ENCODE data around the gene ALDH1B1.

Gene ALDH1B1

DNA sequence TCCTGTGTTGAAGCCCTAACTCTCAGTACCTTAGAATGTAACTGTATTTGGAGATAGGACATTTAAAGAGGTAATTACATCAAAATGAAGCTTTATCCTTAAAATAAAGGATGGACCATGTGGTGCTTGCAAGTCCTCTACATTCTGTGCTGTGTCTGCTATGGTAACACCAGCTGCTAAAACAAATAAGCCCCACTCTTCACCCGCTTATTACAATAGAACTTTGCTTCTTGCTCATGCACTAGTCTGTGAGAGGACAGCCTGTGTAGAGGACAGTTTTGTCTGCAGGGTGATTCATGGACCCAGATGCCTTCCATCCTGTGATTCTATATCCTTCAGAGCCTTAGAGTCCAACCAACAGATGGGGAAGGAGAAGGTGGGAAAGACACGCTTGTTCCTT lies 44.2 kb downstream of the ALDH1B1 start:
- H2BK15ac ChIP-seq (ENCODE audit: low read length) = no peak overlapping the region
- H3K27ac ChIP-seq (replicated peaks; ENCODE audit: low read length) = no peak overlapping the region
- H2BK5ac ChIP-seq (ENCODE audit: low read length) = no peak overlapping the region
- no peaks in the 10 kb centered on the region for H3K27me3 ChIP-seq (ENCODE audit: control insufficient read depth in 3 of 3, insufficient read depth in 3 of 3, low read depth in 1 of 3, low read length in 3 of 3)
- no peaks in the 10 kb centered on the region for H3K79me1 ChIP-seq (ENCODE audit: low read depth, low read length)
- H3K4me1 ChIP-seq (ENCODE audit: control insufficient read depth in 2 of 2, insufficient read depth in 1 of 2, low read depth in 1 of 2, low read length in 2 of 2) = no peaks in the 10 kb centered on the region
- H3K9me3 ChIP-seq (replicated peaks in 1 of 2; ENCODE audit: control insufficient read depth in 2 of 2, insufficient read depth in 1 of 2, low read depth in 1 of 2, low read length in 2 of 2) = peaks cover 0 to 11% of the 10 kb centered on the region in 2 donors
- H3K23ac ChIP-seq (ENCODE audit: low read depth, low read length, poor library complexity) = no peak overlapping the region
- no peak overlapping the region for H3K4me3 ChIP-seq (ENCODE audit: low read length in 2 of 2)
- no peak overlapping the region for H3K4ac ChIP-seq (ENCODE audit: low read length)
- no peak overlapping the region for H3K14ac ChIP-seq (ENCODE audit: low read length)
- H3K18ac ChIP-seq (ENCODE audit: low read length) = no peak overlapping the region
- WGBS, 2 donors (ENCODE audit: extremely low coverage in 2 of 2, insufficient read length in 2 of 2, insufficient replicate concordance in 1 of 2) = no CpG with 5 or more reads among the region's 2 CpGs
- H4K91ac ChIP-seq (ENCODE audit: low read depth, low read length, poor library complexity) = no peak overlapping the region
- no peak overlapping the region for H2BK120ac ChIP-seq (ENCODE audit: low read depth, low read length)
- no peak overlapping the region for H4K8ac ChIP-seq (ENCODE audit: low read depth, low read length)
- H2BK12ac ChIP-seq (ENCODE audit: low read length) = no peak overlapping the region
- DNase-seq (ENCODE audit: low spot score) = no peak
- H3K4me2 ChIP-seq (ENCODE audit: insufficient read depth, low read length, poor library complexity, severe bottlenecking) = no peak overlapping the region
- H2AK5ac ChIP-seq (ENCODE audit: low read depth, low read length) = no peak overlapping the region
- H3K36me3 ChIP-seq (replicated peaks in 1 of 2; ENCODE audit: control insufficient read depth in 2 of 2, insufficient read depth in 2 of 2, low read length in 2 of 2) = no peaks in the 10 kb centered on the region
- H2AFZ ChIP-seq (ENCODE audit: low read length) = no peak overlapping the region
- H3K9ac ChIP-seq (ENCODE audit: low read depth, low read length, poor library complexity) = no peak overlapping the region

DNA sequence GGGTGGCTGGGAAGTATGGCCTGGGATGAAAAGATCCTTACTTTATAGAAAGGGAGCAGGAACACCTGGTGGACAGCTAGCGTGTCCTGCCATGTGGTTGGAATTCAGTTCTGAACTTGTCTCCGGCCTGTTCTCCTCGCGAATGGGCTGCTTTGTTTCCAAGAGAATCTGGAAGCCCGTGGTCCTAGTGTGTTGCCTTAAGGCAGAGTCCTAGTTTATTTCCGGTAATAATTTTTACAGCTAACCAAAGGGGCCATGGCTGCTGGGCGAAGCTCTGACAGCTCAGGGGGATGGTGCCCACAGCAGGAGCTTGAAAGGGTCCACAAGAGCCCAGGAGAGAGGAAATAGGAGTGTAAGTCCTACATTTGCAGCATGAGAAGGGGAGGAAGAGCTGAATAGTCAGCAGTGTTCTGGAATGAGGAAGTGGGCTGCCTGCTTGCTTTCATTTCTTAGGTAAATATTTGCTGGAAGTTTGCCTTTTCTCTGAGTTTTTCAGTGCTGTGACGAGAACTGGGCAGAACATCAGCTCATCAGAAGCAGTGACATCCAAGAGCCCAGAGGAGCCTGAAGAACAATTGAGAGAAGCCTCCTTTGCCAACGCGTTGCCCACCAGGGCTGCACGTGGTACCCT lies 44.8 kb downstream of the ALDH1B1 start:
- no peak overlapping the region for H2BK15ac ChIP-seq (ENCODE audit: low read length)
- no peak overlapping the region for H3K18ac ChIP-seq (ENCODE audit: low read length)
- H2BK12ac ChIP-seq (ENCODE audit: low read length) = no peak overlapping the region
- DNase-seq (ENCODE audit: low spot score) = no peak
- H2AFZ ChIP-seq (ENCODE audit: low read length) = no peak overlapping the region
- H3K79me1 ChIP-seq (ENCODE audit: low read depth, low read length) = no peaks in the 10 kb centered on the region
- no peak overlapping the region for H3K27ac ChIP-seq (replicated peaks; ENCODE audit: low read length)
- WGBS, 2 donors (ENCODE audit: extremely low coverage in 2 of 2, insufficient read length in 2 of 2, insufficient replicate concordance in 1 of 2) = no CpG with 5 or more reads among the region's 11 CpGs
- H3K14ac ChIP-seq (ENCODE audit: low read length) = no peak overlapping the region
- no peaks in the 10 kb centered on the region for H3K4me1 ChIP-seq (ENCODE audit: control insufficient read depth in 2 of 2, insufficient read depth in 1 of 2, low read depth in 1 of 2, low read length in 2 of 2)
- no peak overlapping the region for H3K23ac ChIP-seq (ENCODE audit: low read depth, low read length, poor library complexity)
- no peak overlapping the region for H4K8ac ChIP-seq (ENCODE audit: low read depth, low read length)
- no peak overlapping the region for H3K4me2 ChIP-seq (ENCODE audit: insufficient read depth, low read length, poor library complexity, severe bottlenecking)
- no peak overlapping the region for H2BK120ac ChIP-seq (ENCODE audit: low read depth, low read length)
- H3K4ac ChIP-seq (ENCODE audit: low read length) = no peak overlapping the region
- H3K36me3 ChIP-seq (replicated peaks in 1 of 2; ENCODE audit: control insufficient read depth in 2 of 2, insufficient read depth in 2 of 2, low read length in 2 of 2) = no peaks in the 10 kb centered on the region
- H3K4me3 ChIP-seq (ENCODE audit: low read length in 2 of 2) = no peak overlapping the region
- H4K91ac ChIP-seq (ENCODE audit: low read depth, low read length, poor library complexity) = no peak overlapping the region
- no peak overlapping the region for H3K9ac ChIP-seq (ENCODE audit: low read depth, low read length, poor library complexity)
- peaks cover 0 to 11% of the 10 kb centered on the region in 2 donors for H3K9me3 ChIP-seq (replicated peaks in 1 of 2; ENCODE audit: control insufficient read depth in 2 of 2, insufficient read depth in 1 of 2, low read depth in 1 of 2, low read length in 2 of 2)
- no peaks in the 10 kb centered on the region for H3K27me3 ChIP-seq (ENCODE audit: control insufficient read depth in 3 of 3, insufficient read depth in 3 of 3, low read depth in 1 of 3, low read length in 3 of 3)
- no peak overlapping the region for H2BK5ac ChIP-seq (ENCODE audit: low read length)
- H2AK5ac ChIP-seq (ENCODE audit: low read depth, low read length) = no peak overlapping the region

DNA sequence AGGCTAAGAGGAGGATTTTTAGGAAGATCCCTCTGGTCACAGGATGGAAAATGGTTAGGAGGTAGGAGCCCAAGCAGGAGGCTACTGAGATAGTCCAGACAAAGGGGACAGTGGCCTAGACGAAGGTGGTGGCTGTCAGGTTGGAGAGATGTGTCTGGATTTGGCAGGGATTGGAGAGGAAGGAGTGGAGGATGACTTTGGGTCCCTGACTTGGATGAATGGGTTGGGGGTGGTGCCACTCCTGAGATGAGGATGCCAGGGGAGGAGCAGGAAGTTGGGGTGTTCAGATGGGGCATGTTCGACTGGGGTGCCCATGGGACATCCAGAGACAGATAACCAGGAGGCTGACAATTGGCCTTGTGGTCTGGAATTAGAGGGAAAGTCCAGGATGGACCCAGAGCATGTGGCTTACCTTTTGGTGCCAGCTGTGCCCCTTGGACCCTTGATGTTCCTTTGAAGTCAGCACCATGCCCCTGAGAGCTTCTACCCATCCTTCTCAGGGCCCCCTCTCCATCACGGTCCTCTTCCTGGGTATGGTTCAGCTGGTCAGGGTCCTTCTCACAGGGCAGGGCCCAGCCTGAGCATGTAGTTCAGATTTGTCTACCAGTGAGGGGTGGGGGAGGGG lies 46.9 kb downstream of the ALDH1B1 start:
- Histone ChIP-seq H3K4me3 (ENCODE audit: low read length in 2 of 2) (peak overlapping the region in 1 of 2 donors; percentile 20), H2BK15ac (ENCODE audit: low read length) (no peak overlapping the region), H3K9me3 (replicated peaks in 1 of 2; ENCODE audit: control insufficient read depth in 2 of 2, insufficient read depth in 1 of 2, low read depth in 1 of 2, low read length in 2 of 2) (peaks cover 0 to 11% of the 10 kb centered on the region in 2 donors), H2BK12ac (ENCODE audit: low read length) (no peak overlapping the region), H3K27ac (replicated peaks; ENCODE audit: low read length) (no peak overlapping the region), H3K4ac (ENCODE audit: low read length) (no peak overlapping the region), H2BK5ac (ENCODE audit: low read length) (peak overlapping the region; percentile 26), H3K18ac (ENCODE audit: low read length) (no peak overlapping the region), H4K91ac (ENCODE audit: low read depth, low read length, poor library complexity) (no peak overlapping the region), H3K23ac (ENCODE audit: low read depth, low read length, poor library complexity) (no peak overlapping the region), H3K14ac (ENCODE audit: low read length) (no peak overlapping the region), H3K79me1 (ENCODE audit: low read depth, low read length) (no peaks in the 10 kb centered on the region), H3K27me3 (ENCODE audit: control insufficient read depth in 3 of 3, insufficient read depth in 3 of 3, low read depth in 1 of 3, low read length in 3 of 3) (no peaks in the 10 kb centered on the region), H3K9ac (ENCODE audit: low read depth, low read length, poor library complexity) (no peak overlapping the region), H2BK120ac (ENCODE audit: low read depth, low read length) (no peak overlapping the region), H4K8ac (ENCODE audit: low read depth, low read length) (peak overlapping the region; percentile 57), H3K36me3 (replicated peaks in 1 of 2; ENCODE audit: control insufficient read depth in 2 of 2, insufficient read depth in 2 of 2, low read length in 2 of 2) (no peaks in the 10 kb centered on the region), H3K4me1 (ENCODE audit: control insufficient read depth in 2 of 2, insufficient read depth in 1 of 2, low read depth in 1 of 2, low read length in 2 of 2) (peaks cover 0 to 6% of the 10 kb centered on the region in 2 donors), H2AK5ac (ENCODE audit: low read depth, low read length) (peak overlapping the region; percentile 72), H3K4me2 (ENCODE audit: insufficient read depth, low read length, poor library complexity, severe bottlenecking) (no peak overlapping the region), H2AFZ (ENCODE audit: low read length) (no peak overlapping the region)
- no CpG with 5 or more reads among the region's 3 CpGs for WGBS, 2 donors (ENCODE audit: extremely low coverage in 2 of 2, insufficient read length in 2 of 2, insufficient replicate concordance in 1 of 2)
- DNase-seq (ENCODE audit: low spot score) = no peak

DNA sequence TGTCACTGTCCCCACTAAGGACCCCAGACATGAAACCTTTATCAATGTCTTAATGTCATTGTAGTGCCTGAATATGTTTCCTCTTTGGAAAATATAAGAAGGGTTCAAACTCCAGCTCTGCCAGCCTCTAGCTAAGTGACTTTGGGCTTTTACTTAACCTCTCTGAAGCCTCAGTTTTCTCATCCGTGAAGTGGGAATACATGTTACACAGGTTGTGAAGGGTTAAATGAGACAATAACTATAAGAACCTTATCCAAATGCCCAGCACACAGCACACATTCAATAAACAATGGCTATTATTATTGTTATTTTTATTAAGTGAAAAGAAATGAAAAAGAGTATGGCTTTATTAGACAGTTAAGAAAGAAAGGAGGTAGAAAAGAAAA lies 47.4 kb downstream of the ALDH1B1 start:
- Histone ChIP-seq H2AFZ (ENCODE audit: low read length) (no peak overlapping the region), H3K9ac (ENCODE audit: low read depth, low read length, poor library complexity) (no peak overlapping the region), H3K79me1 (ENCODE audit: low read depth, low read length) (no peaks in the 10 kb centered on the region), H3K23ac (ENCODE audit: low read depth, low read length, poor library complexity) (no peak overlapping the region), H3K4me1 (ENCODE audit: control insufficient read depth in 2 of 2, insufficient read depth in 1 of 2, low read depth in 1 of 2, low read length in 2 of 2) (peaks cover 0 to 6% of the 10 kb centered on the region in 2 donors), H2AK5ac (ENCODE audit: low read depth, low read length) (no peak overlapping the region), H2BK120ac (ENCODE audit: low read depth, low read length) (no peak overlapping the region), H3K18ac (ENCODE audit: low read length) (no peak overlapping the region), H2BK12ac (ENCODE audit: low read length) (no peak overlapping the region), H3K4me2 (ENCODE audit: insufficient read depth, low read length, poor library complexity, severe bottlenecking) (no peak overlapping the region), H3K36me3 (replicated peaks in 1 of 2; ENCODE audit: control insufficient read depth in 2 of 2, insufficient read depth in 2 of 2, low read length in 2 of 2) (no peaks in the 10 kb centered on the region), H3K27me3 (ENCODE audit: control insufficient read depth in 3 of 3, insufficient read depth in 3 of 3, low read depth in 1 of 3, low read length in 3 of 3) (no peaks in the 10 kb centered on the region), H3K14ac (ENCODE audit: low read length) (no peak overlapping the region), H3K9me3 (replicated peaks in 1 of 2; ENCODE audit: control insufficient read depth in 2 of 2, insufficient read depth in 1 of 2, low read depth in 1 of 2, low read length in 2 of 2) (peaks cover under 1 to 11% of the 10 kb centered on the region in 2 donors), H4K8ac (ENCODE audit: low read depth, low read length) (no peak overlapping the region), H4K91ac (ENCODE audit: low read depth, low read length, poor library complexity) (no peak overlapping the region), H3K27ac (replicated peaks; ENCODE audit: low read length) (no peak overlapping the region), H3K4ac (ENCODE audit: low read length) (no peak overlapping the region), H3K4me3 (ENCODE audit: low read length in 2 of 2) (no peak overlapping the region), H2BK5ac (ENCODE audit: low read length) (no peak overlapping the region), H2BK15ac (ENCODE audit: low read length) (no peak overlapping the region)
- whole genome bisulfite sequencing, 2 donors (ENCODE audit: extremely low coverage in 2 of 2, insufficient read length in 2 of 2, insufficient replicate concordance in 1 of 2) = no CpG with 5 or more reads among the region's 1 CpG
- no peak for DNase-seq (ENCODE audit: low spot score)
